Measurements from ENCODE around the gene FHOD1.

Gene FHOD1

DNA sequence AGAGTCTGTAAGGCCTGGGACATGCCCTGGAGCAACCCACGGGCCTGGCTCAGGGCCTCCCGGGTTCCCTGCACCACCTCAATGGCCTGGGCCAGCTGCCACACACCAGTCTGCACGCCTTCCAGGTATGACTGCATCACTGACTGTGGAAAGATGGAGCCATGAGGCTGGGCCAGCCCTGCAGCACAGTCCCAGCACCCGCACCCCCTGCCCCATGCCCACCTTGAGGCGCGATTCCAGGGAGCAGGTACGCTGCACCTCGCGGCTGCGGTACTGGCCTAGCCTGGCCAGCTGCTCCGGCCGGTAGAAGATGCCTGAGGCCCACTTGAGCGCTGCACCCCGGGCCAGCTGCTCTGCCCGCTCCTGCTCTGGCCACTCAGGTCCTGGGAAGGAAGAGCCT lies 58.5 kb downstream of the FHOD1 start:
- no peak for FAIRE-seq

DNA sequence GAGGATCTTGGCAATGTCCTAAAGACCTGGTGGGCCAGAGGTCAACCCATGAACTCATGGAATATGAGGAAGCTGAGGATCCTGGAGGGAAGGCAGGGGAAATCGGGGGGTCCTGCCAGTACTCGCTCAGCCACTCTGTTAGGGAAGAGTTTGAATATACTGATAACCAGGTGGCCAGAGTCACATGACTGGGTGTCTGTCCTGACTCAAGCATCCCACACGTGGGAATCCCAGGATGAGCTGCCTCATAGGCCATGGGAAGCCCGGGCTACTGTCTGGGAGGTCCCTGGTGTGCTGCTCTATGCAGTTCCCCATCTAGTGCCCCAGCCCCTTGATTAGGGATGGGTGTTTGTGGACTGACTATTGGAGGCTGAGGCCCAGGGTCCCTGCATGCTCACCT lies 59.0 kb downstream of the FHOD1 start:
- FAIRE-seq = no peak

DNA sequence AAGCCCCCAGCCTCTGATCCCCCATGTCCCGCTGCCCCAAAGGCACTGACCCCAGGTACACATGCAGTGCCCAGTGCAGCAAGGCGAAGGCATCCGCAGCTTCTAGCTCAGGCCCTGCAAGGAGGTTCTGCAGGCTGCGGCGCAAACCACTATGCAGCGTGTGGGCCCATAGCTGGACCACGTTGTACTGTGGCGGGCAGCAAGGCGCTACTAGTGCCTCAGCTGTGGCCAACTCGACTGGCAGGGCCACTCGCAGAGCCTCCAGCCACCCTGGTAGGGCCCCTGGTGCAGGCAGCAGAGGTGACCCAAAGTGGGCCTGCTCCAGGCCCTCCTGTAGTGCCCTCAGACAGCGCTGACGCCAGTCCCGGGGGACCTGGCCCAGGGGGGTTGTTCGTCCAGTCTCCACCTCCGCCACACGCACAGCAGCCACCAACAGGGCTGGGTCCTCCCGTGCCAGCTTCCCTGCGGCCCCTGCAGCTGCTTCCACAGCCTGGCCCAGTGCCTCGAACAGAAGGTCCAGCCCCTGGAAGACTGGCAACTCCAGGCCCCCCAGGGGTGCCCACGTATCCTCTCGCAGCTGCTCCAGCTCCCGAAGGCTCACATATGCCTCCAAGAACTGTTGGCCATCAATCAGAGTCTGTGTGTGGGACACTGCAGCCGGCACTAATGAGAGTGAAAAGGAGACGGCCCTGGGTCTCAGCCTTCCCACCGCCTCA lies 59.9 kb downstream of the FHOD1 start:
- FAIRE-seq = no peak

DNA sequence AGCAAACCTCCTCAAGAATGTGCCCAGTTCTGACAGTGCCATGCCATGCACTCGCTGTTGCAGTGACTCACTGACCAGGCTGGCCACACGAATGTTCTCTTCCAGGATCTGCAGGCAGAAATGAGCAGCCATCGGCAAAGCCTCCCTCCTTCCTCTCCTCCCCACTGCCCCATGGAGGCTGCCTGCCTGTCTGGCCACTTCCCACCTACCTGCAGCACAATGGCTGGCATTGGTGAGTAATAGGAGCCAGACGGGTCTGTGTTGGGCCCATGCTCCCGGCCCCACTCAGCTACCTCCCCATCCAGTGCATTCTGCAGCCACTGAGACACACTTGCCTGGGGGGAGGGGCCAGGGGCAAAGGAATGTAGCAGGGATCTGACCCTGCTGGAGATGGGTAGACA lies 60.7 kb downstream of the FHOD1 start:
- no peak for FAIRE-seq

DNA sequence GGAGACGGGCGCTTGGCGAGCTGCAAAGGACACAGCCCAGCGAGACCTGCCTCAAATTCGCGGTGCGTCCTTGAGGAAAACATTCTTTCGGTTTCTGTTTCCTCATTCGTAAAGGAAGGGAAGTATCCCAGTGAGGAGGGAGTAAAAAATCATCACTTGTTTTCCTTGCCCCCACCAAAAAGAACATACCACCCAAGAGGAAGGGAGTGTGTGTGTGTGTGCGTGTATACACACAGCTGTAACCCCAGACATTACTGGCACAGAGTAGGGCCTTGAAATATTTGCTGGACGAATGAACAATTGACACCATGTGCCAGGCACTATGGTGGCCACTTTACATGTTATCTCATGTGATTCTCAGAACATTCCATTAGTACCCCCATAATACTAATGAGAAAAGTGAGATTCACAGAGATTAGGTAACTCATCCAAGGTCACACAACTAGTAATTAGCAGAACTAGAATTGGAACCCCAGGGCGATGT lies 61.6 kb downstream of the FHOD1 start:
- no peak for FAIRE-seq

DNA sequence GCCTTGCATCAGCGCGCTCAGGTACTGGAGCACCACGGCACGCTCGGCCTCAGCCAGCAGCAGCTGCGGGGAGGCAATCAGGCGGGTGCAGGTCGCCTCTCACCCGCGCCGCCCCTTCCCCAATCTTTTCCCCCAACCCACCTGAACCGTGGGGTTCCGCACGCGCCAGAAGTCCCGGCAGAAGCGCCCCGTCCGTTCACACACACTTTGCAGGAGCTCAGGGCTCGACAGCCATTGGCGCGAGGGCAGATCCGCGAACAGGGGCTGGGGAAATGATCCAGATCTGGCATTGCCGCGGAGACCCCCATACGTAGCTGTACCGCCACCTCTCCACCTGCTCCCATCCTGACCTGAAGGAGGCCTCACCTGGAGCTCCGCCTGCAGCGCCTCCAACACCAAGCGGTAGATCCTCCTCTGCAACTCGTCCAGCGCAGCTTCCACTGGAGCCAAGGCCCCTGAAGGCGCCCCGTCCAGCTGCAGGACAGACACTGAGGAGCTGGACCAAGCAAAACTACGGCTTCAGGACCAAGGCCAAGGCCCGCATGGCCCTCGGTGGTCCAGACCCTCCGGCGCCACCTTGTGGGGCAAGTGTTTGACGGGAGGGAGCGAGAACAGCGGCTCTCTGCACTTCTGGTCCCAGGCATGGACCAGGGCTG lies 62.2 kb downstream of the FHOD1 start:
- no peak for FAIRE-seq

DNA sequence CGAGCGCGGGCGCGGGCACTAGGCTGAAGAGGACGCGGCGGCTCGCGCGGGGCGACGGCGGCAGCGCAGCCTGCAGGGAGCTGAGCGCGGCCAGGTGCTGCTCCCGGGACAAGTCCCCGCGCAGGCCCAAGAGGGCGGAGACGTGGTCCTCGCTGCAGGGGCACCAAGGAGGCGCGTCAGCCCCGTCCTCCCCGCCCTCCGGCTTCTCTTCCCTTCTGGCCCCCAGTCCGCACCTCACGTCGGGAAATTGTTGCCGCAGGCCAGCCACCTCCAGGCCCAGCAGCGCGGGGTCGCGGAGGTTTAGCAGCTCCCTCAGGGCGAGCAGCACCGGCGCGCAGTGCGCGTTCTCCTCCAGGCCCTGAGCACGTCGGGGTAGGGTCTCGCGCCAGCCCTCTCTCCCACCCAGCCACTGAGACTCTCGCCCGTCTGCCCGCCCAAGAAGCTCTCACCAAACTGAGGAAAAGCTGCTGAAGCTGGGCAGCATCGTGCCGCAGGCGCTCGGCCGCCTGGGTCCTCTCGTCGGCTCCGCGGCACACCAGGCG lies 62.8 kb downstream of the FHOD1 start:
- no peak for FAIRE-seq

DNA sequence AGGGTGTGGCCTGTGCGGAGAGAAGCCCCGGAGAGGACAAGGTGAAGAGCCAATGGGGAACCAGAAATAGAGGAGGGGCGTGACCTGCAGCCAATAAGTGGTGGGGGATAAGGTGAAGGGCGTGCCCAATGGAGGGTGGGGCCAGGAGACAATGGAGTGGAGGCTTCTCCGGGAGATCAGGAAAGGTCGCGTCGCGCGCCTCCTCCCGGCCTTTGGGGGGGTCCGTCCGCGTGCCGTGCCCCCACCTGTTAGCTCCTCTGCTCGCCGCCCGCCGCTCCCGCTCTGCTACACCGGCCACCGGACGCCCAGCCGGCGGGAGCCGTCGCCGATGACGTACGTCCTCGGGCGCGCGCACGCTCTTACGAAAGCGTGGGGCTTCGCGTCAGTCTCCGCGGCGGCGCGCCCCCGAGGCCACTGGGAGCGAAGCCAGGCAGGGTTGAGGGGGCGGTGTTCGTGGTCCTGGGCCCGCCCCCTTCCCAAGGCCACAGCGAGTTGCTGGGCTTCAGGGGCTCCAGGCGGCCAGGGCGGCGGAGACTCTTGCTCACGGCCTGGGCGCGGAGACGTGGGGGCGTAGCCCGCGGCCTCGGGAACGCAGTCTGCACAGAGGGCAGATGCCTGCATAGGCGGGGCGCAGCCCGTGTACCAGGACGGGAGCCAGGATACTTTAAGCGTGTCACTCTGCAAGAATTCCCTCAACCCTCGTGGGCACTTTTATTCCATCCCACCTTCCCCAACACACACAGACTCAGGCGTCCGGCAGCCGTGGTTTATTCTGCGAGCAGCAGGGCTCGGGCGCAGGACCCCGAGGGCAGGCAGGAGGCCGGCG lies 63.4 kb downstream of the FHOD1 start, which contains the start of gene MATCAP1:
MATCAP1 (minus strand) TSS at position 337 of the 826 bp plus-strand sequence. CDS start 3,353 bp downstream, outside the sequence.
- FAIRE-seq = no peak

DNA sequence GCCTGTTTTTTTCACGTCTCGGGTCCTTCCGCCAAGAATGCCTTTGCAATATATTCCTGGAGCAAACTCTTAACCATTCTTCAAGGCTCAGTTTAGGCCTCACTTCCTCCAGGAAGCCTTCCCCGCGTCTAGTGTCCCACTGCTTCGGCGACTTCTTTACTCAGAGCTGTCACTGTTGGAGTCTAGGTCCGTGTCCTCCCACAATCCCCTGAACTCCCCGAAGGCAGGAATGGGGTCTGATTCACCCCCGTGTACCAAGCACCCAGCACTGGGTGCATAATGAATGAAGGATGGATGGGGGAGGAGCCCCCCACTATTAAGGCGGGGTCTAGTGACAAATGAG lies 64.0 kb downstream of the FHOD1 start:
- peak; percentile 45 for FAIRE-seq

DNA sequence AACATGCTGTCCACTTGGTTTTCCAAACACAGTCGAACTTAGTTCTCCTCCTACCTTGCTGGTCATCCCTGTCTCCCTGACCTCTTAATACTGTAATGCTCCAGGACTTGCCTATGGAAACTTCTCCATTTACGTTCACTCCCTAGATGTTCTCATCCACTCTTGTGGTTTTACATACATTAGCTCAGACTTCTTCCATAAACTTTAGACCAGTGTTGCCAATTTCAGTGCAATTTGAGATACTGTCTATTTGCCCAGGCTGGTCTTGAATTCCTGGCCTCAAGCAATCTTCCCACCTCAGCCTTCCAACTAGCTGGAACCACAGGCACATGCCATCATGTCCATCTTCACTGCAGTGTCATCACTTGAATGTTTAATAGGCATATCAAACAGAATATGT lies 65.0 kb downstream of the FHOD1 start:
- FAIRE-seq = no peak

DNA sequence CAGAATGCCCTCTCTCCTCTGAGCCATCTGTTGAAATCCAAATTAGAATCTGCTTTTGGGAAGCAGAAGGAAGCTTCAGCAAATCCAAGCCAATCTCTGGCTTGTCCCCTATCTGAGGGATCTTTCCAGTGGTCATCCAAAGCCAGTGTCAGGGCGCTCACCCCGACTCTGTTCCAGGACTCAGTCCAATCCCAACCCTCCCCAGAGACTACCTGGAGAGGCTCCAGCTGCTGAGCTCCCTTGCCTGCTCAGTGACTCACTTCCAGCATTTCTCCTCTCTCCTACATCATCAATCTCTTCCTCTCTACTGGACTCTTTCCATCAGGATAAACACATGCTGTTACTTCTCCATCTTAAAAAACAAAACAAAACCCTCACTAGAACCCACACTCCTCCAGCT lies 65.9 kb downstream of the FHOD1 start:
- no peak for FAIRE-seq

DNA sequence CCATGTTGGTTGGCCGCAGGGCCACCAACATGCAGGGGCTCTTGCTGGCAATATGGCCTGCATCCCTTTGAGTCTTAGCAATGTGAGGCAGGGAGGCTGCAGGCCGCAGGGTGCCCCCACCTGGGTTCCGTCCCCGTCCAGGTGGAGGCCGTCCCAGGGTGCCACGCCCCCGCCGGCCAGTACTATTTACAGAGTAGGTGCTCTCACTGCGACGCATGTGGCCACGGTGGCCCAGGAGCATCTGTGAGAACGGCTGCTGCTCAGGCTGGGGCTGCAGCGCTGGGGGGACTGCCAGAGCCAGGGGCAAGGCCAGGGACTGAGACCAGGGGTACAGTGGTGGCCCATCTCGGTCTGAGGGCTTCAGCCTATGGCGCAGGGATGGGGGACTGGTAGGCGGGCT lies 67.1 kb downstream of the FHOD1 start:
- no peak for FAIRE-seq

DNA sequence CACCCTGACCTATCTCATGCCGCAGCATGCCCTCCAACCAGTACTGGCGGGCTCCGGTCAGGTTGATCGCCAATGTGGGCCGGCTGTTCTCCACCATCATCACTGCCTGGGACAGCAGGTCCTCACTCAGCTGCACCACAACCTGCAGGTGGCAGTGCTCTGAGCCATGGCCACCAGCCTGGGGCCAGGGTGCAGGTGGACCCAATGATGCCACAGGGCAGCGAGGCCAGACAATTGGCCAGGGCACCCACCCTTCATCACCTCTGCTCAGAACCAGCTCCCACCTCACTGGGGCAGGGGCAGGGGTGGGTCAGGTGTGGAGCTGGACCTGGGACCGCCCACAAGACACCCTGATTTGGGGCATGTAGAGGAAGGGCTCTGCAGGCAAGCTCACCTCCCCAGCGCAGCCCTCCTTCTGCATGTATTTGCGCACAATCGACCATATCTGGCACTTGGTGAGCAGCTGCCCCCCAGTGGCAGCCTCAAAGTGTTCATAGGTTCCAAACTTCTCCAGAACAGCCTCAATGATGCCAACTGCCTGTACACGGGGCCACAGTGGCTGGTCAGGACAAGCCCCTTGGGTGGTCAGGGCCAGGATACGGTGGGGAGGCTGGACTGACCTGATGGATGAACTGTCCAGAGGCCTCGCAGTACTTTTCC lies 67.7 kb downstream of the FHOD1 start:
- no peak for FAIRE-seq

All from colon (tissue), 2 donors.